Panc1 (cell line): ENCODE data around the gene MYH11. TPM values are rescaled to one million over a fixed set of nuclear protein-coding genes. Genes with fewer than 3 reads are reported as not detected.

Experiments used
- ATAC-seq: fragments of 200-7000 bp; cut with Tn5 transposase; 2 replicates; pipeline ENCODE4 v1.9.1; 2020; ENCODE audit warnings: mild to moderate bottlenecking, moderate library complexity
- BruUV-seq: library from RNA; stranded (reverse); fragments of 400-500 nt; replicated peaks from 2 replicates; lab custom pipeline; 2021; lab: Mats Ljungman, UMichigan
- CTCF ChIA-PET: fragments of 300-600 bp; sonication (Branson Sonifier 250); formaldehyde crosslinking; loops from one replicate; lab custom pipeline; 2022; ENCODE audit warnings: antibody characterized with exemption; lab: Charles Lee
- POLR2A ChIA-PET: fragments of 300-600 bp; sonication (Branson Sonifier 250); formaldehyde crosslinking; loops from one replicate; lab custom pipeline; 2022; ENCODE audit warnings: antibody characterized with exemption; lab: Charles Lee
- DNase-seq: peaks from one replicate; pipeline ENCODE4 v3.0.0-alpha.2; 2010; ENCODE audit warnings: low read depth, low spot score
- H3K27ac ChIP-seq: 2 replicates; pipeline ENCODE4 v1.5.1; 2011; ENCODE audit warnings: mild to moderate bottlenecking, low read length, inconsistent platforms
- H3K27me3 ChIP-seq: fragments of 200-500 bp; sonication (Bioruptor generic); 2 replicates; pipeline ENCODE4 v1.6.0; 2014; ENCODE audit warnings: low read length, inconsistent platforms; ENCODE audit not compliant: control insufficient read depth, insufficient read depth
- H3K36me3 ChIP-seq: fragments of 200-500 bp; sonication (Bioruptor generic); 2 replicates; pipeline ENCODE4 v1.5.1; 2014; ENCODE audit warnings: inconsistent platforms, mild to moderate bottlenecking, low read length, moderate library complexity; ENCODE audit not compliant: control insufficient read depth, insufficient read depth
- H3K4me1 ChIP-seq: 2 replicates; pipeline ENCODE4 v1.5.1; 2011; ENCODE audit warnings: inconsistent platforms, mild to moderate bottlenecking, low read length, moderate library complexity; ENCODE audit not compliant: control insufficient read depth, insufficient read depth
- H3K4me3 ChIP-seq, 2 experiments: 2 replicates each; pipeline ENCODE4 v1.5.1; 2011 to 2012; ENCODE audit warnings: low read depth in 2 of 2, low read length in 2 of 2, mild to moderate bottlenecking in 2 of 2, inconsistent platforms in 1 of 2, moderate library complexity in 1 of 2
- H3K9me3 ChIP-seq: fragments of 200-500 bp; sonication (Bioruptor generic); 2 replicates; pipeline ENCODE4 v1.5.1; 2014; ENCODE audit warnings: low read depth, mild to moderate bottlenecking, inconsistent platforms, low read length, moderate library complexity; ENCODE audit not compliant: control insufficient read depth, insufficient read depth
- POLR2AphosphoS5 ChIP-seq: IDR thresholded peaks from 2 replicates; pipeline ENCODE4 v1.6.1; 2012; ENCODE audit warnings: mild to moderate bottlenecking, low read depth, low read length, moderate library complexity
- SIN3A ChIP-seq: IDR thresholded peaks from 2 replicates; pipeline ENCODE4 v1.6.1; 2012; ENCODE audit warnings: low read depth, mild to moderate bottlenecking, low read length, moderate library complexity, borderline replicate concordance; ENCODE audit not compliant: insufficient read depth
- TCF7L2 ChIP-seq: IDR thresholded peaks from 2 replicates; pipeline ENCODE4 v1.6.1; 2011; ENCODE audit warnings: mild to moderate bottlenecking, low read depth, low read length, inconsistent platforms
- in situ Hi-C: cut with HindIII; loops from 2 replicates; pipeline ENCODE4 v1.10.0; 2016; ENCODE audit warnings: low sequenced_read_pairs, low pct_unique_long_range_greater_than_20kb
- intact Hi-C: fragments of 100-400 bp; cut with micrococcal nuclease; formaldehyde crosslinking; loops from one replicate; pipeline ENCODE4 v1.10.0; 2022; ENCODE audit not compliant: unreplicated experiment
- total RNA-seq: library from RNA; stranded (reverse); gene quantifications from one replicate; pipeline ENCODE4 v1.2.1, GENCODE V29; 2021; ENCODE audit not compliant: unreplicated experiment
- TF ChIP-seq, protein P1 (sequence below): fragments of 450-650 bp; IDR thresholded peaks from 2 replicates; pipeline ENCODE4 v1.5.1; 2017; ENCODE audit warnings: mild to moderate bottlenecking
- TF ChIP-seq, protein P2 (sequence below), 2 experiments: IDR thresholded peaks; 2 replicates each; pipeline ENCODE4 v1.6.1; 2011 to 2012; ENCODE audit warnings: low read depth in 2 of 2, control low read depth in 1 of 2, low read length in 1 of 2, mild to moderate bottlenecking in 1 of 2, moderate library complexity in 1 of 2; ENCODE audit not compliant: insufficient read depth in 1 of 2

Gene MYH11
- total RNA-seq, 1 experiment from 2014 or later: 0.51 TPM

- in situ Hi-C loops: no loop called here
- DNase-seq (no peak), ATAC-seq (no peak)
- ChIA-PET POLR2A (no interaction called here), CTCF (no interaction called here)
- no peak overlapping the region for H3K4me3 ChIP-seq
- peaks cover 7% of the 10 kb centered on the region; the same call in 1 of the 2 replicates for H3K9me3 ChIP-seq
- no peaks in the 10 kb centered on the region for H3K36me3 ChIP-seq
- no peaks in the 10 kb centered on the region for H3K27me3 ChIP-seq
- BruUV-seq: no TSS peak
- no peaks in the 10 kb centered on the region for H3K4me1 ChIP-seq
- TF ChIP-seq SIN3A (no peak), POLR2AphosphoS5 (no peak), TCF7L2 (no peak)
- TF ChIP-seq, protein P1, sequence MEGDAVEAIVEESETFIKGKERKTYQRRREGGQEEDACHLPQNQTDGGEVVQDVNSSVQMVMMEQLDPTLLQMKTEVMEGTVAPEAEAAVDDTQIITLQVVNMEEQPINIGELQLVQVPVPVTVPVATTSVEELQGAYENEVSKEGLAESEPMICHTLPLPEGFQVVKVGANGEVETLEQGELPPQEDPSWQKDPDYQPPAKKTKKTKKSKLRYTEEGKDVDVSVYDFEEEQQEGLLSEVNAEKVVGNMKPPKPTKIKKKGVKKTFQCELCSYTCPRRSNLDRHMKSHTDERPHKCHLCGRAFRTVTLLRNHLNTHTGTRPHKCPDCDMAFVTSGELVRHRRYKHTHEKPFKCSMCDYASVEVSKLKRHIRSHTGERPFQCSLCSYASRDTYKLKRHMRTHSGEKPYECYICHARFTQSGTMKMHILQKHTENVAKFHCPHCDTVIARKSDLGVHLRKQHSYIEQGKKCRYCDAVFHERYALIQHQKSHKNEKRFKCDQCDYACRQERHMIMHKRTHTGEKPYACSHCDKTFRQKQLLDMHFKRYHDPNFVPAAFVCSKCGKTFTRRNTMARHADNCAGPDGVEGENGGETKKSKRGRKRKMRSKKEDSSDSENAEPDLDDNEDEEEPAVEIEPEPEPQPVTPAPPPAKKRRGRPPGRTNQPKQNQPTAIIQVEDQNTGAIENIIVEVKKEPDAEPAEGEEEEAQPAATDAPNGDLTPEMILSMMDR: no peak
- TF ChIP-seq, protein P2, sequence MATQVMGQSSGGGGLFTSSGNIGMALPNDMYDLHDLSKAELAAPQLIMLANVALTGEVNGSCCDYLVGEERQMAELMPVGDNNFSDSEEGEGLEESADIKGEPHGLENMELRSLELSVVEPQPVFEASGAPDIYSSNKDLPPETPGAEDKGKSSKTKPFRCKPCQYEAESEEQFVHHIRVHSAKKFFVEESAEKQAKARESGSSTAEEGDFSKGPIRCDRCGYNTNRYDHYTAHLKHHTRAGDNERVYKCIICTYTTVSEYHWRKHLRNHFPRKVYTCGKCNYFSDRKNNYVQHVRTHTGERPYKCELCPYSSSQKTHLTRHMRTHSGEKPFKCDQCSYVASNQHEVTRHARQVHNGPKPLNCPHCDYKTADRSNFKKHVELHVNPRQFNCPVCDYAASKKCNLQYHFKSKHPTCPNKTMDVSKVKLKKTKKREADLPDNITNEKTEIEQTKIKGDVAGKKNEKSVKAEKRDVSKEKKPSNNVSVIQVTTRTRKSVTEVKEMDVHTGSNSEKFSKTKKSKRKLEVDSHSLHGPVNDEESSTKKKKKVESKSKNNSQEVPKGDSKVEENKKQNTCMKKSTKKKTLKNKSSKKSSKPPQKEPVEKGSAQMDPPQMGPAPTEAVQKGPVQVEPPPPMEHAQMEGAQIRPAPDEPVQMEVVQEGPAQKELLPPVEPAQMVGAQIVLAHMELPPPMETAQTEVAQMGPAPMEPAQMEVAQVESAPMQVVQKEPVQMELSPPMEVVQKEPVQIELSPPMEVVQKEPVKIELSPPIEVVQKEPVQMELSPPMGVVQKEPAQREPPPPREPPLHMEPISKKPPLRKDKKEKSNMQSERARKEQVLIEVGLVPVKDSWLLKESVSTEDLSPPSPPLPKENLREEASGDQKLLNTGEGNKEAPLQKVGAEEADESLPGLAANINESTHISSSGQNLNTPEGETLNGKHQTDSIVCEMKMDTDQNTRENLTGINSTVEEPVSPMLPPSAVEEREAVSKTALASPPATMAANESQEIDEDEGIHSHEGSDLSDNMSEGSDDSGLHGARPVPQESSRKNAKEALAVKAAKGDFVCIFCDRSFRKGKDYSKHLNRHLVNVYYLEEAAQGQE (IDR thresholded peaks at IDR 0.05; ENCODE audit: insufficient read depth in 1 of 2, low read depth in 2 of 2, low read length in 1 of 2): no peak
- no peak overlapping the region for H3K27ac ChIP-seq
- intact Hi-C loops: no loop called here
Observed at GRCh38 chr16:15799851-15800495, 56.9 kb downstream of the MYH11 start.

GRCh38 chr16:15798671-15799070 lies 58.2 kb downstream of the MYH11 start:
- H3K27me3 ChIP-seq: no peaks in the 10 kb centered on the region
- BruUV-seq: no TSS peak
- H3K4me3 ChIP-seq: no peak overlapping the region
- H3K4me1 ChIP-seq: peaks cover 5% of the 10 kb centered on the region; the same call in 1 of the 2 replicates
- DNase-seq (no peak), ATAC-seq (no peak)
- no peaks in the 10 kb centered on the region for H3K36me3 ChIP-seq
- no peak overlapping the region for H3K27ac ChIP-seq
- intact Hi-C loops: no loop called here
- TF ChIP-seq SIN3A (no peak), POLR2AphosphoS5 (no peak), TCF7L2 (no peak)
- TF ChIP-seq, protein P1: no peak
- TF ChIP-seq, protein P2 (IDR thresholded peaks at IDR 0.05; ENCODE audit: insufficient read depth in 1 of 2, low read depth in 2 of 2, low read length in 1 of 2): no peak
- ChIA-PET CTCF (interaction anchor here (0.7 kb wide), 1 partner anchor 24 kb away, joined by 3 read pairs; no protein-coding TSS in a partner anchor), POLR2A (no interaction called here)
- H3K9me3 ChIP-seq: peaks cover 7% of the 10 kb centered on the region; the same call in 1 of the 2 replicates
- in situ Hi-C loops: no loop called here
